HepG2 (cell line): ENCODE results near the gene SLC25A10. TPM values are rescaled to one million over a fixed set of nuclear protein-coding genes. Genes with fewer than 3 reads are reported as not detected.

Experiments used
- ERF ChIP-seq: IDR thresholded peaks from 2 replicates; pipeline ENCODE4 v1.6.1; 2018; ENCODE audit warnings: missing biosample characterization, missing genetic modification reagents
- ETV5 ChIP-seq: IDR thresholded peaks from 2 replicates; pipeline ENCODE4 v1.6.1; 2018; ENCODE audit warnings: missing biosample characterization, missing genetic modification reagents, inconsistent platforms, borderline replicate concordance
- GLI4 ChIP-seq: sonication (generic); formaldehyde crosslinking; IDR thresholded peaks from 2 replicates; pipeline ENCODE4 v1.5.1; 2020; ENCODE audit warnings: missing genetic modification reagents, mild to moderate bottlenecking, moderate library complexity, borderline replicate concordance
- IKZF1 ChIP-seq: fragments of 450-650 bp; IDR thresholded peaks from 2 replicates; pipeline ENCODE4 v1.7.1; 2016
- KDM1A ChIP-seq: IDR thresholded peaks from 2 replicates; pipeline ENCODE4 v1.6.1; 2016; ENCODE audit warnings: missing compliant biosample characterization
- MAF1 ChIP-seq: sonication (generic); formaldehyde crosslinking; IDR thresholded peaks from 2 replicates; pipeline ENCODE4 v1.5.0; 2020; ENCODE audit warnings: missing genetic modification reagents, borderline replicate concordance
- NR2F2 ChIP-seq: IDR thresholded peaks from 2 replicates; pipeline ENCODE4 v1.6.1; 2012; ENCODE audit warnings: low read depth, inconsistent platforms, borderline replicate concordance
- PHF5A ChIP-seq: IDR thresholded peaks from one replicate; pipeline ENCODE4 v1.6.1; 2018; ENCODE audit warnings: low read depth, missing genetic modification reagents; ENCODE audit not compliant: unreplicated experiment
- RFX3 ChIP-seq: IDR thresholded peaks from 2 replicates; pipeline ENCODE4 v1.6.1; 2016; ENCODE audit warnings: missing biosample characterization, missing genetic modification reagents
- SMARCC2 ChIP-seq: fragments of 450-650 bp; IDR thresholded peaks from 2 replicates; pipeline ENCODE4 v1.6.1; 2017; ENCODE audit warnings: antibody characterized with exemption, mild to moderate bottlenecking
- SP140L ChIP-seq: sonication (generic); formaldehyde crosslinking; IDR thresholded peaks from 2 replicates; pipeline ENCODE4 v1.4.0; 2020; ENCODE audit warnings: missing genetic modification reagents, borderline replicate concordance
- SP4 ChIP-seq: sonication (generic); formaldehyde crosslinking; IDR thresholded peaks from 2 replicates; pipeline ENCODE4 v1.8.1; 2023; ENCODE audit warnings: mild to moderate bottlenecking, missing genetic modification reagents
- SRF ChIP-seq: IDR thresholded peaks from 2 replicates; pipeline ENCODE4 v1.6.1; 2011; ENCODE audit warnings: mild to moderate bottlenecking, low read depth, low read length, moderate library complexity
- WIZ ChIP-seq: sonication (generic); formaldehyde crosslinking; IDR thresholded peaks from 2 replicates; pipeline ENCODE4 v1.5.1; 2020; ENCODE audit warnings: mild to moderate bottlenecking, missing genetic modification reagents
- ZFYVE20 ChIP-seq: sonication (generic); formaldehyde crosslinking; IDR thresholded peaks from 2 replicates; pipeline ENCODE4 v1.8.0; 2023; ENCODE audit warnings: low read depth, mild to moderate bottlenecking, moderate library complexity, missing genetic modification reagents, borderline replicate concordance
- ZNF337 ChIP-seq: sonication (generic); formaldehyde crosslinking; IDR thresholded peaks from 2 replicates; pipeline ENCODE4 v1.5.1; 2020; ENCODE audit warnings: missing genetic modification reagents, low read depth, mild to moderate bottlenecking, borderline replicate concordance
- ZNF546 ChIP-seq: sonication (generic); formaldehyde crosslinking; conservative IDR thresholded peaks from 2 replicates; pipeline ENCODE4 v1.8.1; 2023; ENCODE audit warnings: mild to moderate bottlenecking, missing genetic modification reagents
- ZSCAN20 ChIP-seq: sonication (generic); formaldehyde crosslinking; IDR thresholded peaks from 2 replicates; pipeline ENCODE4 v1.4.0; 2020; ENCODE audit warnings: missing genetic modification reagents, mild to moderate bottlenecking, borderline replicate concordance
- ZSCAN25 ChIP-seq: sonication (generic); formaldehyde crosslinking; IDR thresholded peaks from 2 replicates; pipeline ENCODE4 v1.8.0; 2022; ENCODE audit warnings: mild to moderate bottlenecking, missing genetic modification reagents
- ZSCAN29 ChIP-seq: sonication (generic); formaldehyde crosslinking; conservative IDR thresholded peaks from 2 replicates; pipeline ENCODE4 v1.4.0; 2020; ENCODE audit warnings: mild to moderate bottlenecking, missing genetic modification reagents
- polyA plus RNA-seq, 8 experiments: library from polyadenylated mRNA; depleted of rRNA in 3 of 8; stranded (reverse) in 7 of 8; unstranded in 1 of 8; fragments of >200 nt; fragmentation: Illumina TruSeq in 4 of 8; extraction: Trizol in 4 of 8; gene quantifications; 2 replicates each; pipeline versions ENCODE4 v1.2.1 to v1.2.3, GENCODE V29; 2011 to 2016; ENCODE audit warnings: low read depth in 4 of 8, missing spikeins in 1 of 8, mixed read lengths in 1 of 8; ENCODE audit not compliant: insufficient read depth in 1 of 8
- total RNA-seq, 5 experiments: library from RNA; depleted of rRNA; stranded (reverse); fragments of >200 nt; fragmentation: Illumina TruSeq; extraction: Trizol; gene quantifications; 2 replicates each; pipeline ENCODE4 v1.2.3, GENCODE V29; 2016; ENCODE audit warnings: low read depth in 1 of 5
- TF ChIP-seq, protein P1 (sequence below): sonication (generic); formaldehyde crosslinking; IDR thresholded peaks from 2 replicates; pipeline ENCODE4 v1.4.0; 2020; ENCODE audit warnings: missing genetic modification reagents
- TF ChIP-seq, protein P2 (sequence below): sonication (generic); formaldehyde crosslinking; IDR thresholded peaks from 2 replicates; pipeline ENCODE4 v1.4.0; 2020; ENCODE audit warnings: missing genetic modification reagents
- TF ChIP-seq, protein P3 (sequence below): sonication (generic); formaldehyde crosslinking; IDR thresholded peaks from 2 replicates; pipeline ENCODE4 v1.5.1; 2020; ENCODE audit warnings: mild to moderate bottlenecking, moderate library complexity, missing genetic modification reagents

Gene SLC25A10
- total and polyA plus RNA-seq, 2 of the 13 experiments (the other 11 are each of a cell fraction or from before 2014, with no cell fraction given), result 46.5 to 140 TPM

DNA sequence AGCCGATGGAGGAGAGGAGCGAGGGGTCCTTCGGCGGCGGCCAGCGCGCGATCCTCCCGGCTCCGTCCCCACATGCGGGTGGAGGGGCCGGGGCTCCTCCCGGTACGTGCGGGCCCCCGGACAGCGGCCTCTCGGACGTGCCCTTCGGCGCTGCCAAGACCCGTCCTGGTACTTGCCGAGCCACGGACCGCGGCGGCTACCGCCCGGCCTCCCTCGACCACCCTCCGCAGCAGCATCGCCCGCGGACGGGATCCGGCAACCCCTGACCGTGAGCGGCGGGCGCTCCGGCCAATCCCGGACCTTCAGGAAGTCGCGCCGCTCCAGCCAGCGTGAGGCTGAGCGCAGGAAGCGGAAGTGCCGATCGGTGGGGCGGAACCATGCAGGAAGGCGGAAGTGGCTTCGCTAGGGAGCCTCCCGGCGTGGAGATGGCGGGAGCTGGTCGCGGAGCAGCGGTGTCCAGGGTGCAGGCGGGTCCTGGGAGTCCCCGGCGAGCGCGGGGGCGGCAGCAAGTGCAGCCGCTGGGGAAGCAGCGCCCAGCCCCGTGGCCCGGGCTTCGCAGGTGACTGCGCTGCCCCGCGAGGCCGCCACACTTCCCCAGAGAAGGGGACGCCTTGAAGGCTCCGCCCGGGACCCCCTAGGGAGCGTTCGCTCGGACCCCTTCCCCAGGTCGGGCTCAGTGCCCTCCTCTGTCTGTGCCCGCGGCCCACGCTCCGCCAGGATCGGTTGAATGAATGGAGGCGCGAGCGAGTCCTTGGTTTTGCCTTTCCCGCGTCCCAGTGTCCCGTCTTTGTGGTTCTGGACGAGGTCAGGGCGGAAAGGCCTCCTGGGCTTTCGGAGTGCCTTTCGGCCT is 45.5 kb upstream of the SLC25A10 start, which contains the start of the genes CCDC137 and OXLD1 (continued):
- peak; percentile 79; the same call in 1 of the 2 replicates for TF ChIP-seq GLI4
- peak; percentile 88; the same call in 1 of the 2 replicates for TF ChIP-seq MAF1 (CRISPR knock-in tag)
- TF ChIP-seq ZFYVE20 (CRISPR knock-in tag), result no peak
- TF ChIP-seq PHF5A, result peak; percentile 80
- TF ChIP-seq SP4 (CRISPR knock-in tag), result peak; percentile 80
- TF ChIP-seq KDM1A (CRISPR knock-in tag), result no peak
- no peak for TF ChIP-seq SP140L (CRISPR knock-in tag)
- TF ChIP-seq, protein P1, sequence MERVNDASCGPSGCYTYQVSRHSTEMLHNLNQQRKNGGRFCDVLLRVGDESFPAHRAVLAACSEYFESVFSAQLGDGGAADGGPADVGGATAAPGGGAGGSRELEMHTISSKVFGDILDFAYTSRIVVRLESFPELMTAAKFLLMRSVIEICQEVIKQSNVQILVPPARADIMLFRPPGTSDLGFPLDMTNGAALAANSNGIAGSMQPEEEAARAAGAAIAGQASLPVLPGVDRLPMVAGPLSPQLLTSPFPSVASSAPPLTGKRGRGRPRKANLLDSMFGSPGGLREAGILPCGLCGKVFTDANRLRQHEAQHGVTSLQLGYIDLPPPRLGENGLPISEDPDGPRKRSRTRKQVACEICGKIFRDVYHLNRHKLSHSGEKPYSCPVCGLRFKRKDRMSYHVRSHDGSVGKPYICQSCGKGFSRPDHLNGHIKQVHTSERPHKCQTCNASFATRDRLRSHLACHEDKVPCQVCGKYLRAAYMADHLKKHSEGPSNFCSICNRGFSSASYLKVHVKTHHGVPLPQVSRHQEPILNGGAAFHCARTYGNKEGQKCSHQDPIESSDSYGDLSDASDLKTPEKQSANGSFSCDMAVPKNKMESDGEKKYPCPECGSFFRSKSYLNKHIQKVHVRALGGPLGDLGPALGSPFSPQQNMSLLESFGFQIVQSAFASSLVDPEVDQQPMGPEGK (CRISPR knock-in tag), result peak; percentile 66
- no peak for TF ChIP-seq SMARCC2
- peak; percentile 83; the same call in 1 of the 2 replicates for TF ChIP-seq ZSCAN29 (CRISPR knock-in tag)
- TF ChIP-seq, protein P2, sequence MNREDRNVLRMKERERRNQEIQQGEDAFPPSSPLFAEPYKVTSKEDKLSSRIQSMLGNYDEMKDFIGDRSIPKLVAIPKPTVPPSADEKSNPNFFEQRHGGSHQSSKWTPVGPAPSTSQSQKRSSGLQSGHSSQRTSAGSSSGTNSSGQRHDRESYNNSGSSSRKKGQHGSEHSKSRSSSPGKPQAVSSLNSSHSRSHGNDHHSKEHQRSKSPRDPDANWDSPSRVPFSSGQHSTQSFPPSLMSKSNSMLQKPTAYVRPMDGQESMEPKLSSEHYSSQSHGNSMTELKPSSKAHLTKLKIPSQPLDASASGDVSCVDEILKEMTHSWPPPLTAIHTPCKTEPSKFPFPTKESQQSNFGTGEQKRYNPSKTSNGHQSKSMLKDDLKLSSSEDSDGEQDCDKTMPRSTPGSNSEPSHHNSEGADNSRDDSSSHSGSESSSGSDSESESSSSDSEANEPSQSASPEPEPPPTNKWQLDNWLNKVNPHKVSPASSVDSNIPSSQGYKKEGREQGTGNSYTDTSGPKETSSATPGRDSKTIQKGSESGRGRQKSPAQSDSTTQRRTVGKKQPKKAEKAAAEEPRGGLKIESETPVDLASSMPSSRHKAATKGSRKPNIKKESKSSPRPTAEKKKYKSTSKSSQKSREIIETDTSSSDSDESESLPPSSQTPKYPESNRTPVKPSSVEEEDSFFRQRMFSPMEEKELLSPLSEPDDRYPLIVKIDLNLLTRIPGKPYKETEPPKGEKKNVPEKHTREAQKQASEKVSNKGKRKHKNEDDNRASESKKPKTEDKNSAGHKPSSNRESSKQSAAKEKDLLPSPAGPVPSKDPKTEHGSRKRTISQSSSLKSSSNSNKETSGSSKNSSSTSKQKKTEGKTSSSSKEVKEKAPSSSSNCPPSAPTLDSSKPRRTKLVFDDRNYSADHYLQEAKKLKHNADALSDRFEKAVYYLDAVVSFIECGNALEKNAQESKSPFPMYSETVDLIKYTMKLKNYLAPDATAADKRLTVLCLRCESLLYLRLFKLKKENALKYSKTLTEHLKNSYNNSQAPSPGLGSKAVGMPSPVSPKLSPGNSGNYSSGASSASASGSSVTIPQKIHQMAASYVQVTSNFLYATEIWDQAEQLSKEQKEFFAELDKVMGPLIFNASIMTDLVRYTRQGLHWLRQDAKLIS (CRISPR knock-in tag), result no peak
- TF ChIP-seq ETV5 (CRISPR knock-in tag), result peak; percentile 82
- TF ChIP-seq IKZF1, result no peak
- TF ChIP-seq ZNF546 (CRISPR knock-in tag), result no peak
- no peak for TF ChIP-seq ZSCAN20 (CRISPR knock-in tag)
- no peak; the same call in 1 of the 2 replicates for TF ChIP-seq NR2F2
- no peak for TF ChIP-seq WIZ
- TF ChIP-seq ERF (CRISPR knock-in tag), result peak; percentile 81; the same call in 1 of the 2 replicates
- peak; percentile 81; the same call in 1 of the 2 replicates for TF ChIP-seq ZNF337 (CRISPR knock-in tag)
- no peak for TF ChIP-seq SRF
- TF ChIP-seq ZSCAN25, result peak; percentile 68
- peak; percentile 28; the same call in 1 of the 2 replicates for TF ChIP-seq RFX3 (CRISPR knock-in tag)
- TF ChIP-seq, protein P3, sequence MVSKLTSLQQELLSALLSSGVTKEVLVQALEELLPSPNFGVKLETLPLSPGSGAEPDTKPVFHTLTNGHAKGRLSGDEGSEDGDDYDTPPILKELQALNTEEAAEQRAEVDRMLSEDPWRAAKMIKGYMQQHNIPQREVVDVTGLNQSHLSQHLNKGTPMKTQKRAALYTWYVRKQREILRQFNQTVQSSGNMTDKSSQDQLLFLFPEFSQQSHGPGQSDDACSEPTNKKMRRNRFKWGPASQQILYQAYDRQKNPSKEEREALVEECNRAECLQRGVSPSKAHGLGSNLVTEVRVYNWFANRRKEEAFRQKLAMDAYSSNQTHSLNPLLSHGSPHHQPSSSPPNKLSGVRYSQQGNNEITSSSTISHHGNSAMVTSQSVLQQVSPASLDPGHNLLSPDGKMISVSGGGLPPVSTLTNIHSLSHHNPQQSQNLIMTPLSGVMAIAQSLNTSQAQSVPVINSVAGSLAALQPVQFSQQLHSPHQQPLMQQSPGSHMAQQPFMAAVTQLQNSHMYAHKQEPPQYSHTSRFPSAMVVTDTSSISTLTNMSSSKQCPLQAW, result peak; percentile 75; the same call in 1 of the 2 replicates
